Smooth muscle cell (in vitro differentiated cells): ENCODE measurements around the gene TXNDC8. TPM values are rescaled to one million over a fixed set of nuclear protein-coding genes. Genes with fewer than 3 reads are reported as not detected.

Source experiments
- DNase-seq: peaks from one replicate; lab custom pipeline; 2025; ENCODE audit not compliant: unreplicated experiment; lab: John Stamatoyannopoulos, UW
- H2AFZ ChIP-seq: fragments of 200-600 bp; sonication (generic); 2 replicates; pipeline ENCODE4 v1.6.0; 2016; ENCODE audit warnings: antibody characterized with exemption, low read depth, mild to moderate bottlenecking
- H3F3A ChIP-seq: fragments of 200-600 bp; sonication (generic); 2 replicates; pipeline ENCODE4 v1.6.0; 2017; ENCODE audit warnings: antibody characterized with exemption, low read depth
- H3K27ac ChIP-seq: fragments of 200-600 bp; sonication (generic); 2 replicates; pipeline ENCODE4 v1.5.1; 2016; ENCODE audit warnings: low read depth, mild to moderate bottlenecking
- H3K27me3 ChIP-seq: fragments of 200-600 bp; sonication (generic); 2 replicates; pipeline ENCODE4 v1.6.1; 2016; ENCODE audit warnings: low read depth, mild to moderate bottlenecking
- H3K36me3 ChIP-seq: fragments of 200-600 bp; sonication (generic); 2 replicates; pipeline ENCODE4 v1.5.1; 2016; ENCODE audit warnings: low read depth
- H3K4me1 ChIP-seq: fragments of 200-600 bp; sonication (generic); 2 replicates; pipeline ENCODE4 v1.5.1; 2016; ENCODE audit warnings: low read depth
- H3K4me2 ChIP-seq: fragments of 200-600 bp; sonication (generic); 2 replicates; pipeline ENCODE4 v1.6.0; 2016; ENCODE audit warnings: mild to moderate bottlenecking
- H3K4me3 ChIP-seq: fragments of 200-600 bp; sonication (generic); 2 replicates; pipeline ENCODE4 v1.5.1; 2016; ENCODE audit warnings: mild to moderate bottlenecking
- H3K79me2 ChIP-seq: fragments of 200-600 bp; sonication (generic); 2 replicates; pipeline ENCODE4 v1.6.0; 2016; ENCODE audit warnings: low read depth, mild to moderate bottlenecking
- H3K9ac ChIP-seq: fragments of 200-600 bp; sonication (generic); 2 replicates; pipeline ENCODE4 v1.6.0; 2016; ENCODE audit warnings: low read depth
- H3K9me3 ChIP-seq: fragments of 200-600 bp; sonication (generic); replicated peaks from 2 replicates; pipeline ENCODE4 v1.5.1; 2016; ENCODE audit warnings: low read depth
- H4K20me1 ChIP-seq: fragments of 200-600 bp; sonication (generic); 2 replicates; pipeline ENCODE4 v1.6.0; 2016; ENCODE audit warnings: low read depth
- CTCF ChIP-seq: fragments of 200-600 bp; sonication (generic); IDR thresholded peaks from 2 replicates; pipeline ENCODE4 v1.5.1; 2017; ENCODE audit warnings: borderline replicate concordance, mild to moderate bottlenecking, antibody characterized with exemption; ENCODE audit not compliant: insufficient read depth, poor library complexity, severe bottlenecking
- WGBS: methylation state at CpG from one replicate; pipeline ENCODE4 v1.1.7; 2016; ENCODE audit warnings: low lambda C conversion rate; 5-methylcytosine and 5-hydroxymethylcytosine counted together
- polyA plus RNA-seq: library from polyadenylated mRNA; unstranded; fragments of >200 nt; fragmentation: Nextera tagmentation; extraction: Ambion mirVana; gene quantifications from 2 replicates; pipeline ENCODE4 v1.2.1, GENCODE V29; 2016
- total RNA-seq: library from RNA; depleted of rRNA; stranded (reverse); fragments of >200 nt; gene quantifications from 2 replicates; pipeline ENCODE4 v1.2.3, GENCODE V29; 2014

TXNDC8 gene
- total and polyA plus RNA-seq, 2 experiments from 2014 or later = not detected

DNA sequence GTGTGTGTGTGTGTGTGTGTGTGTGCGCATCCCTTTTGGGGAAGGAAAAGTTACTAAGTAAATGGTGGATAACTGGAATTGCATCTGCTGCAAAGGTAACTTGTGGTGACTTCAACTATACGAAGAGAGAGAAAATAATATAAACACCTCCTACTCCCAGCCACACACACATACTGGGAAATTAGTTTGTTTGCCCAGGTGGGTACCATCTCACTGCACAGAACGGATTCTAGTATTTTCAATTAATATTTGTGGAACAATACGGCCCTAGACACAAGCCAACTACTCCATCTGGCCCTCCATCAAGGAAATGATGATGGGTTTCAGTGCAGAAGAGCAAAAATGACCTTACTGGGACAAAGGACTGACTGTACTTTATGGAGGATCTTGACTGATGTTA lies 49.2 kb downstream of the TXNDC8 start:
- H3K4me2 ChIP-seq = no peak overlapping the region
- DNase-seq = no peak
- no peak overlapping the region for H2AFZ ChIP-seq
- no peaks in the 10 kb centered on the region for H3K4me1 ChIP-seq
- no peaks in the 10 kb centered on the region for H3K79me2 ChIP-seq
- 92% methylated on average over 4 of the region's 4 CpGs for WGBS
- no peaks in the 10 kb centered on the region for H3K9me3 ChIP-seq
- no peak for TF ChIP-seq CTCF
- H3K9ac ChIP-seq = no peak overlapping the region
- no peaks in the 10 kb centered on the region for H3K36me3 ChIP-seq
- H3F3A ChIP-seq = no peaks in the 10 kb centered on the region
- no peaks in the 10 kb centered on the region for H4K20me1 ChIP-seq
- no peaks in the 10 kb centered on the region for H3K27me3 ChIP-seq
- no peak overlapping the region for H3K27ac ChIP-seq
- no peak overlapping the region for H3K4me3 ChIP-seq

DNA sequence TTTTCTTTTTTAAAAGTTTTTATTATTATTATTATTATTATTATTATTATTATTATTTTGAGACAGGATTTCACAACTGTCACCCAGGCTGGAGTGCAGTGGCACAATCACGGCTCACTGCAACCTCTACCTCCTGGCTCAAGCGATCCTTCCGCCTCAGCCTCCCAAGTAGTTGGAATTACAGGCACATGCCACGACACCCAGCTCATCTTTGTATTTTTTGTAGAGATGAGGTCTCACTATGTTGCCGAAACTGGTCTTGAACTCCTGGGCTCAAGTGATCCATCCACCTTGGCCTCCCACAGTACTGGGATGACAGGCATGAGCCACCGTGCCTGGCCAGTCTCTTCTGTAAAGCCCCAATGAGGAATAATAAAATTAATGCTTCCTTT lies 50.4 kb downstream of the TXNDC8 start:
- Histone ChIP-seq H3F3A (no peaks in the 10 kb centered on the region), H3K79me2 (no peaks in the 10 kb centered on the region), H4K20me1 (no peaks in the 10 kb centered on the region), H3K9ac (no peak overlapping the region), H3K4me2 (no peak overlapping the region), H3K4me3 (no peak overlapping the region), H3K4me1 (no peaks in the 10 kb centered on the region), H2AFZ (no peak overlapping the region), H3K36me3 (no peaks in the 10 kb centered on the region), H3K27me3 (no peaks in the 10 kb centered on the region), H3K9me3 (no peaks in the 10 kb centered on the region), H3K27ac (no peak overlapping the region)
- TF ChIP-seq CTCF = no peak
- WGBS = 93% methylated on average over 6 of the region's 6 CpGs
- no peak for DNase-seq

GRCh38 chr9:110284211-110284844 lies 53.3 kb downstream of the TXNDC8 start:
- Histone ChIP-seq H3K4me1 (no peaks in the 10 kb centered on the region), H3K9me3 (no peaks in the 10 kb centered on the region), H3K36me3 (no peaks in the 10 kb centered on the region), H3K79me2 (no peaks in the 10 kb centered on the region), H2AFZ (no peak overlapping the region), H4K20me1 (no peaks in the 10 kb centered on the region), H3K4me2 (no peak overlapping the region), H3K27ac (peak overlapping the region; percentile 56), H3K4me3 (no peak overlapping the region), H3K27me3 (no peaks in the 10 kb centered on the region), H3K9ac (no peak overlapping the region), H3F3A (no peaks in the 10 kb centered on the region)
- no peak for DNase-seq
- 90% methylated on average over 6 of the region's 6 CpGs for WGBS
- TF ChIP-seq CTCF = no peak

- 84% methylated on average over 1 of the region's 1 CpG for WGBS
- Histone ChIP-seq H3K27ac (peak overlapping the region; percentile 56), H3K9ac (no peak overlapping the region), H3F3A (no peaks in the 10 kb centered on the region), H2AFZ (no peak overlapping the region), H3K79me2 (no peaks in the 10 kb centered on the region), H4K20me1 (no peaks in the 10 kb centered on the region), H3K9me3 (no peaks in the 10 kb centered on the region), H3K27me3 (no peaks in the 10 kb centered on the region), H3K4me3 (no peak overlapping the region), H3K36me3 (no peaks in the 10 kb centered on the region), H3K4me1 (no peaks in the 10 kb centered on the region), H3K4me2 (no peak overlapping the region)
- no peak for TF ChIP-seq CTCF
- DNase-seq = no peak
Observed at GRCh38 chr9:110283751-110284150, 53.9 kb downstream of the TXNDC8 start.
